GM18508 (cell line): ENCODE measurements around the gene HOXA10.

ENCODE experiments used
- ATAC-seq: cut with Tn5 transposase; IDR thresholded peaks from one replicate; pipeline ENCODE4 v1.9.1; 2021; ENCODE audit warnings: moderate number of reproducible peaks; ENCODE audit not compliant: insufficient read depth, unreplicated experiment

Gene HOXA10

GRCh38 chr7:27173956-27174873 is at the start of gene HOXA10:
Gene HOXA10, minus strand, starts transcription at chr7:27174320. Its CDS starts 14 bp downstream, at chr7:27174306.
- no peak for ATAC-seq

DNA sequence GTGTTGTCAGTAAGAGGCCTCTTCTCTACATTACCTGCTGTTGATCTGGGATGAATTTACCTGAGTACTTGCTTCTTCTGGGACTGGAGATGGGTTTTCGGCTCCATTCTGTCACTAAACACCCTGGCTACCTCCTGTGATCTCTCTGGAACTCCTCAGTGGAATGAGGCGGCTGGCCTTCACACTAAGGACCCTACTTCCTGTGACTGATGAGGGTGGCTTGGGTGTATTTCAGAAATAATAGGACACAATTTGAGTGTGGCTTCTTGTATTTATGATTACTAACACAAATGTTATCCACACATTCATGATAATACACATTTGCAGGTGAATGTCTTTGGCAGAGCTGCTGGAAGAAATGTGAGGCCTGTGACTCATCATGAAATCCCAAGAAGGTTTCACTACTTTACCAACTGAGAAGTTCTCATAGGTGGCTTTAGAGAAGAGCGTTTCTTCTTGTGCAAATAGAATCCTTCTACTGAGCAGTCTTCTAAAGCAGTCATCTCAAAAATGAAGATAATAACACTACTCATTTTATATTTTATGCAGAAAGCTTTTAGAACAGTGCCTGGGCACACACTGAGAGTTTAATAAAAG is 47.2 kb upstream of the HOXA10 start:
- ATAC-seq, result no peak

- ATAC-seq, result no peak
Observed at GRCh38 chr7:27220440-27220955, 46.4 kb upstream of the HOXA10 start.

- ATAC-seq, result no peak
Observed at GRCh38 chr7:27219821-27220220, 45.7 kb upstream of the HOXA10 start.

- no peak for ATAC-seq
Observed at GRCh38 chr7:27217951-27218350, 43.8 kb upstream of the HOXA10 start.

DNA sequence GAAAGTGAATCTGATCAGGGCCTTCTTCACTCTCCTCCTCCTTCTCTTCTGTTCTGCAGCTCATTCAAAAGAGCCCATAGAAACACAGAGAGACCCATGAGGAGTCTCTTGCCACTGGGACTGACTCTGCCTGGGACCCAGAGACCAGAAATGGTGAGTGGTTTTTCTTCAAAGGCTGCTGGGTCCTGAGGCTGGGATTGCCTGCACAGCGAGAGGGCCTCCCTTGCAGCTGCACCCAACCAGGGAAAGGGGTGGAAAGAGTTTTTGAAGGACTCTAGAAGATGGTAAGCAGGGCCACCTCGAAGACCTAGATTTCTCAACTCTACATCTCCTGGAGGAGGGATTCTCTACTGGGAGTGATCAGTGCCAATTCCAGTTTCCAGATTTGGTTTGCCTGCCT is 41.2 kb upstream of the HOXA10 start:
- ATAC-seq, result no peak

GRCh38 chr7:27214239-27214950 is 40.3 kb upstream of the HOXA10 start:
- ATAC-seq, result no peak

- no peak for ATAC-seq
Observed at GRCh38 chr7:27213433-27214238, 39.5 kb upstream of the HOXA10 start.

- ATAC-seq, result no peak
Observed at GRCh38 chr7:27212497-27213432, 38.6 kb upstream of the HOXA10 start.

DNA sequence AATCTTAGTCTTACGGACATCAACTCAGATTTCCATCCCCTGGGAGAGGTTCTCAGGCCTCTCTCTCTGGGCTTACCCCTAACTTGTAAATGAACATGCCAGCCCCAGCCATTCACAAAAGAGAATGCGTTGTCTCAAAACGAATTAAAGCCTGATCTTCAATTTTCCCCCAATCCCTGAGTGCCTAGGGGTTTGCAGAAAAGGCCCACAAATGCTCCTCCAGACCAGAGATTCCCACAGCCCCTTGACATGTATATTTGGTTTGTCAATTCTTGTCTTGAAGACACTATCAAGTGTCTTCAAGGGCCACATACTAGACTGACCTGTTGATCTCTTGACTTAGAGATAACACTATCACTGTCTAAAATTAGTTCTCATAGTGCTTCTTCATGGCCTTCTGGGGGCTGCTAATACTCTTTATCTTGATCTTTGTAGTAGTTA is 37.7 kb upstream of the HOXA10 start:
- no peak for ATAC-seq

GRCh38 chr7:27211084-27211446 is 36.9 kb upstream of the HOXA10 start:
- no peak for ATAC-seq

DNA sequence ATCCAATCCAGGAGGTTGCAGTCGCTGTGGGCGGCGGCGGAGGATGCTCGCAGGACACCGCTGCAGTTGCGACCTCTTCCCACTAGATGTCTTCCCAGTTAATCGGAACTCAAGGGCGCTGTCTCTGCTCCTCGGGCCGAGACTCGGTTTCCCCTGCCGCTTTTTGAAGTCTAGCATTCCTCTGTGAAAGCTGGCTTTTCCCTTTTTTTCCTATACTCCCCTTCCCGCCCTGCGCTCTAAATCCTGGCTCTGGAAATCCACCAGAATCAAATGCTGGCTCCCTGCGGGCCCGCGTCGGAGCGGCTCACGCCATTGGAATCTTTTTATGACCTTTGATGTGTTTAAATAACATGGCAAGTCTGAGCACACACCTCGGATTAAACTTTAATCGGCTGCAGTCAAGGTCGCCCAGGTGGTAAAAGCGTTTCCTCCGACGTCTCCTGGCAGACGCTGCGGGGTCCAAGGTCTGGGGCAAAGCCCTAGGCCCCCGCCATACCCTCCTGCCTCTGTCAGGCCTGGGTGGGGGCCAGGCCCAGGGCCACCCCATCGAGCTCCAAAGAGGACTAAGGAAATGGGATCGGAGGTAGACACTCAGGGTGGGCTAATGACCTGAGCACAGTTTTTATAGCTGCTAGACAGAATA is 36.4 kb upstream of the HOXA10 start:
- ATAC-seq, result no peak

DNA sequence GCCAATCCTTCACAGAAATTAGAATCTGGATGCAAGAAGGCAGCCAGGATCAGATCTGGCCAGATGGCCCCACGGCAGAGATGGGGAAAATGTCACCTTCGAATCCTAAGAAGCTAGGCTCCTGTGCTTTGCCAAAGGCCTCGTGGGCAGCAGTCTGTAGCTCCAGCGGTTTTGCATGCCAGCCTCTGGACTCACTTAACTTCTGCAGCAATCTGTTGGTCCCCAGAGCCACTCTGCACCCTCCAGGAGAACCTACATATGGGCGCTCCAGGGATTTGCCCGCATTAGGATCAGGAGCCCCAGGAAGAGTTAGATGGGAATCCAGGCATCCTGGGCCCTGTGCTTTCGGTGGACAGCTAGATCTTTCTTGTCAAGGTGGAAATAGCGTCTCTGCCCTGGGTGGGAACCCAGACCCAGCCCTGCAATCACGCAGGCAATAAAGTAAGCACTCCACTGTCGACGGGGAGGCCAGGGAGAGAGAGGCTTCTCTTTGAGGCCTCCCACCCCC is 35.9 kb upstream of the HOXA10 start:
- ATAC-seq, result no peak

GRCh38 chr7:27208998-27209397 is 34.9 kb upstream of the HOXA10 start:
- no peak for ATAC-seq

DNA sequence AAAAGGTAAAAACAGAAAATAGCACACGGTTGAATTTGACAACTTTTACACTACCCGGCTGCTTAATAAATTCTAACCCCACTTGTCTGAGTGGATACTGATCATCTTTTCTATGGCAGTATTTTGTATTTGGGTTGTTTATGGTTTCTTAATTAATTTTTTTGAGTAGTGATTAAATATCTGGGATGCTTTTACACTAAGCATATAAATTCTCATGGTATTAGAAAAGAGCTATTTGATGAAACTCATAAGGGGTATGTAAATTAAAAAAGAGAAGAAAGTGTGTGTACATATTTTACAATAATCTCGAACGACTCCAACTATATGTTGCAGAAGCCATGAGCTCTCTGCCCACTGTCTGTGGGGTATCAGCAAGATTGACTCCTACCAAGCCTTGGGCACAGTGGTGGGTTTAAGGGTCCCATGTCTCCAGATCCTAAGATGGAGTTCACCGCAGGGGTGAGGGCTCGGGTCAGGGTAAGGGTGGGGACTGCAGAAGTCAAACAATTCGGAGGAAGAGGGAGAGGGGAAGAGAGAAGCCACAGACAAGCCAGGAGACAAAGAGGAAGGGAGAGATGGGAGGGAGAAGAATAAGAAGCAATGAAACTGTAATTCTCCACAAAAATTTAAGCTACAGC is 33.3 kb upstream of the HOXA10 start:
- no peak for ATAC-seq

GRCh38 chr7:27205325-27206280 is 31.5 kb upstream of the HOXA10 start:
- no peak for ATAC-seq

GRCh38 chr7:27204851-27205322 is 30.8 kb upstream of the HOXA10 start:
- ATAC-seq, result no peak
